Spinal cord (tissue), 10 donors: ENCODE data around the gene TTYH2. TPM values are rescaled to one million over a fixed set of nuclear protein-coding genes. Genes with fewer than 3 reads are reported as not detected.

Experiments
- DNase-seq, 6 donors: peaks; one replicate each; pipeline versions ENCODE4 v3.0.0 to v3.0.0-alpha.2; 2013 to 2015; ENCODE audit warnings: low spot score in 6 of 6, low read depth in 4 of 6
- H3K27ac ChIP-seq: one replicate; pipeline ENCODE4 v1.5.1; 2013; ENCODE audit warnings: low read depth, low read length, control low read depth
- H3K27me3 ChIP-seq: one replicate; pipeline ENCODE4 v1.6.1; 2013; ENCODE audit warnings: low read length; ENCODE audit not compliant: control insufficient read depth, insufficient read depth
- H3K36me3 ChIP-seq: one replicate; pipeline ENCODE4 v1.6.1; 2013; ENCODE audit warnings: low read length; ENCODE audit not compliant: control insufficient read depth, insufficient read depth
- H3K4me1 ChIP-seq: one replicate; pipeline ENCODE4 v1.6.1; 2013; ENCODE audit warnings: low read length; ENCODE audit not compliant: control insufficient read depth, insufficient read depth
- H3K4me3 ChIP-seq: one replicate; pipeline ENCODE4 v1.5.1; 2013; ENCODE audit warnings: low read depth, low read length, control low read depth
- H3K9me3 ChIP-seq: one replicate; pipeline ENCODE4 v1.6.1; 2013; ENCODE audit warnings: low read length; ENCODE audit not compliant: control insufficient read depth, insufficient read depth
- WGBS: methylation state at CpG from one replicate; pipeline ENCODE4 v1.1.5; 2013; ENCODE audit warnings: missing lambda C conversion rate; ENCODE audit not compliant: insufficient coverage; 5-methylcytosine and 5-hydroxymethylcytosine counted together
- polyA plus RNA-seq, 2 donors: library from polyadenylated mRNA; unstranded; fragments of 120-200 nt; gene quantifications; one replicate each; pipeline ENCODE4 v1.2.1, GENCODE V29; 2013; ENCODE audit not compliant: insufficient read length in 2 of 2
- total RNA-seq, 2 donors: library from RNA; depleted of rRNA in 1 of 2; stranded (reverse); fragments of 120-200 nt in 1 of 2; fragments of >200 nt in 1 of 2; gene quantifications; one replicate each; pipeline versions ENCODE4 v1.2.3 to v1.2.4, GENCODE V29; 2013 to 2014
- donor health status: healthy.

Gene TTYH2
- total and polyA plus RNA-seq, 4 donors = 25.0 to 66.4 (median 43.4) TPM

- peaks cover 37% of the 10 kb centered on the region for H3K4me1 ChIP-seq
- no peaks in the 10 kb centered on the region for H3K9me3 ChIP-seq
- no peak overlapping the region for H3K27ac ChIP-seq
- no peak for DNase-seq
- no peak overlapping the region for H3K4me3 ChIP-seq
- whole genome bisulfite sequencing = 80% methylated on average over 7 of the region's 8 CpGs
- H3K36me3 ChIP-seq = no peaks in the 10 kb centered on the region
- no peaks in the 10 kb centered on the region for H3K27me3 ChIP-seq
Observed at GRCh38 chr17:74268558-74268957, 55.2 kb downstream of the TTYH2 start.

- no peaks in the 10 kb centered on the region for H3K27me3 ChIP-seq
- H3K27ac ChIP-seq = no peak overlapping the region
- H3K9me3 ChIP-seq = no peaks in the 10 kb centered on the region
- WGBS = 44% methylated on average over 6 of the region's 10 CpGs
- peaks cover 55% of the 10 kb centered on the region for H3K4me1 ChIP-seq
- no peaks in the 10 kb centered on the region for H3K36me3 ChIP-seq
- H3K4me3 ChIP-seq = no peak overlapping the region
- DNase-seq = peak in 2 of 6 donors; percentile 73 to 92
Observed at GRCh38 chr17:74270333-74270732, 57.0 kb downstream of the TTYH2 start.

DNA sequence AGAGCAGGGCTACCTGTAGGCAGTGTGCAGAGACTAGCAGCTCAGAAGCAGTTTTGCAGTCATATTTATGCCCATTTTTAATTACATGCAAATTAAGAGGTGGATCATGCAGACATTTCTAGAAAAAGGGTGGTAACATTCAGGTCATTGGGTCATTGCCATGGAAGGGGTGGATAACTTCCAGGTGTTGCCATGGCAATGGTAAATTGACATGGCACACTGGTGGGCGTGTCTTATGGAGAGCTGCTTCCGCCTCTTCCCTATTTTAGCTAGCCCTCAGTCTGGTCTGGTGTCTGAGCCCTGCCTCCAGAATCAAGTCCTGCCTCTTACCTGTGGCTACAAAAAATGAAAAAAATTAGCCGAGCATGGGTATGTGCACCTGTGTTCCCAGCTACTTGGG, 57.9 kb downstream of the TTYH2 start:
- Histone ChIP-seq H3K4me3 (no peak overlapping the region), H3K27ac (peak overlapping the region; percentile 67), H3K9me3 (no peaks in the 10 kb centered on the region), H3K36me3 (no peaks in the 10 kb centered on the region), H3K27me3 (no peaks in the 10 kb centered on the region), H3K4me1 (peaks cover 64% of the 10 kb centered on the region)
- 60% methylated on average over 2 of the region's 3 CpGs for WGBS
- DNase-seq = peak in 1 of 6 donors; percentile 53

GRCh38 chr17:74271901-74272561, 58.7 kb downstream of the TTYH2 start:
- Histone ChIP-seq H3K36me3 (no peaks in the 10 kb centered on the region), H3K4me3 (no peak overlapping the region), H3K4me1 (peaks cover 72% of the 10 kb centered on the region), H3K27me3 (no peaks in the 10 kb centered on the region), H3K27ac (peak overlapping the region; percentile 83), H3K9me3 (no peaks in the 10 kb centered on the region)
- WGBS = 59% methylated on average over 4 of the region's 13 CpGs
- DNase-seq = peak in 3 of 6 donors; percentile 47 to 81 (median 67)

GRCh38 chr17:74272731-74273201, 59.4 kb downstream of the TTYH2 start:
- Histone ChIP-seq H3K27me3 (no peaks in the 10 kb centered on the region), H3K4me3 (no peak overlapping the region), H3K4me1 (peaks cover 79% of the 10 kb centered on the region), H3K9me3 (no peaks in the 10 kb centered on the region), H3K36me3 (no peaks in the 10 kb centered on the region), H3K27ac (peak overlapping the region; percentile 83)
- 73% methylated on average over 8 of the region's 10 CpGs for WGBS
- DNase-seq = peak in 1 of 6 donors; percentile 63

DNA sequence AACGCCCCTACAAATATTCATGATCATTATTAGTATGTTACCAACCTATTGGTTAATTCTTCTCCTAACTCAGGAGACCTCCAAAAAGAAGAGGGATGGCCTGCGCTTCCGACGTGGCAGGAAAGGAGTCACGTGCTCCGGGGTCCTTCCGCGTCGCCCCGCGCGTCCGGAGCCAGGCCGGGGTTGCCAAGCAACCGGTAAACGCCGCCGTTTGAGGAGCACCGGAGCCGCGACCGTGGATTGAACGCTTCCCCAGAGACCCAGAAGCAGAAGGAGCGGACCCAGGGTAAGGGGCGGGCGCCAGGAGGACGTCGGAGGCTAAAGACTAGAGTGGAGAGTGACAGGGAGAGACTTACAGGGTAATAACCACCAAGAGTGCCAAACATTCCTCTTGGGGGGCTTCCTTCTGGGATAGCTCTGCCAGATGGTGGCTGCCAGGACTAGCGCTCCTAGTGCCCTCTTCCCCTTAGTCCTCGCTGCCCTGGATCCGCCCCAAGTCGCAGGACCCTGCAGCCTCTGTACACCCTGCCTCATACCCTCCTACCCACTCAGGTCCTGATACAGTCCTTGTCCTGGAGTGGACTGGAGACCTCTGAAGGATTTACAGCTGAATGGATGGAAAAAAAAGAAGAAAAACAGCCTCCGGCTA, 60.8 kb downstream of the TTYH2 start, which contains the start of gene DNAI2:
Gene DNAI2 (plus strand): TSS at position 175 of the 649 bp plus-strand sequence. CDS start 7,584 bp downstream, outside the sequence.
- H3K27ac ChIP-seq = peak within 1 kb of the TSS; percentile 93
- H3K9me3 ChIP-seq = no peaks in the 10 kb centered on the region
- WGBS = 8% methylated on average over 27 of the region's 33 CpGs
- H3K4me1 ChIP-seq = peaks cover 79% of the 10 kb centered on the region
- peak within 1 kb of the TSS; percentile 7 for H3K4me3 ChIP-seq
- H3K36me3 ChIP-seq = no peaks in the 10 kb centered on the region
- DNase-seq = peak in 3 of 6 donors; percentile 31 to 87 (median 85)
- no peaks in the 10 kb centered on the region for H3K27me3 ChIP-seq

- no peaks in the 10 kb centered on the region for H3K9me3 ChIP-seq
- H3K27me3 ChIP-seq = no peaks in the 10 kb centered on the region
- DNase-seq = no peak
- H3K4me3 ChIP-seq = peak overlapping the region; percentile 7
- no peaks in the 10 kb centered on the region for H3K36me3 ChIP-seq
- peaks cover 78% of the 10 kb centered on the region for H3K4me1 ChIP-seq
- H3K27ac ChIP-seq = peak overlapping the region; percentile 93
- 63% methylated on average over 10 of the region's 14 CpGs for WGBS
Observed at GRCh38 chr17:74274709-74275340, 61.5 kb downstream of the TTYH2 start.

DNA sequence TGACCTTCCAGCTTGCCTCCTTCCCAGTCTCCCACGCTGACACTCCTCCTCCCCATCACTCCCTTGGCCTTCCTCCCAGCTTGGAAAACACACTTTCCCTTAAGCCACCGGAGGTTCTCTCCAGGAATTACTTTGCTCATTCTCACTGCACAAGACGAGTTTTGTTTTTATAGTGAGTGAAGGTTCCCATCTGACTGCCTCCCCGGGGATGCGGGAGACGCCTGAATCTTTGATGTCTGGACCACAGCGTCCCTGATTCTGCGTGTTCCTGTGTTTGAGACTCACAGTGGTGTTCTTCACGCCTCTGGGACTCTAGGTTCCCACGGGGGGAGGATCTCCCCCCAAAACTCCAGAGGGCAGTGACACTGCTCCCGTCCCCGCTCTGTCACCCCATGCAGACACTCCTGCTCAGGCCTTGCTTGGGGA, 62.7 kb downstream of the TTYH2 start:
- no peak overlapping the region for H3K4me3 ChIP-seq
- peaks cover 67% of the 10 kb centered on the region for H3K4me1 ChIP-seq
- H3K9me3 ChIP-seq = no peaks in the 10 kb centered on the region
- peak overlapping the region; percentile 93 for H3K27ac ChIP-seq
- H3K36me3 ChIP-seq = no peaks in the 10 kb centered on the region
- no peaks in the 10 kb centered on the region for H3K27me3 ChIP-seq
- WGBS = 27% methylated on average over 10 of the region's 12 CpGs
- DNase-seq = peak in 3 of 6 donors; percentile 43 to 88 (median 58)

DNA sequence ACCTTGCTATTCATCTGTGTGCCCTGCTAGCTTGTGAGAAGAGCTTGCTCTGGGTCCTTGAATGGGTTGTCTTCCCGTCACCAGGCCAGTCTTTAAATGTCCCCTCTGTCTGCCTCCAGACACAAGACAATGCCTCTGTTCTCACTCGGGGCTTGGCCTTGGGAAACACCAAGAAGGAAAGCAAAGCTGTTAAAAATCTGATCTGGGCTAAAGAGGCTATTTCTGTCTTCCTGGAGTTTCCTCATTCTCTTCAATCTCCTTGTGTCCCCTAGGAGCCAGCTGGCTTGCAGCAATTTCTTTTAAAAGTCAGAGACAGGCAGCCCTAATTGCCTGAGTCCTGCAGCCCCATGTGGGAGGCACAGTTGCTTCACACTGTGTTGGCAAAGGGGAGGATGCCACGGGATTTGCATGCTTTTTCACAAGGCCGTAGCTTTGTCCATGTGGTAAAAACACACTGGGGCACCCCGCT, 63.2 kb downstream of the TTYH2 start:
- peak in 4 of 6 donors; percentile 56 to 91 (median 75) for DNase-seq
- peak overlapping the region; percentile 93 for H3K27ac ChIP-seq
- no peaks in the 10 kb centered on the region for H3K27me3 ChIP-seq
- no peaks in the 10 kb centered on the region for H3K9me3 ChIP-seq
- H3K4me1 ChIP-seq = peaks cover 62% of the 10 kb centered on the region
- H3K36me3 ChIP-seq = no peaks in the 10 kb centered on the region
- no peak overlapping the region for H3K4me3 ChIP-seq
- WGBS = 29% methylated on average over 4 of the region's 5 CpGs
